Measurements from ENCODE around the gene DDX51. TPM values are rescaled to one million over a fixed set of nuclear protein-coding genes. Genes with fewer than 3 reads are reported as not detected.

Gene DDX51
- polyA plus RNA-seq, 3 donors = 15.2 to 25.7 (median 21.5) TPM

DNA sequence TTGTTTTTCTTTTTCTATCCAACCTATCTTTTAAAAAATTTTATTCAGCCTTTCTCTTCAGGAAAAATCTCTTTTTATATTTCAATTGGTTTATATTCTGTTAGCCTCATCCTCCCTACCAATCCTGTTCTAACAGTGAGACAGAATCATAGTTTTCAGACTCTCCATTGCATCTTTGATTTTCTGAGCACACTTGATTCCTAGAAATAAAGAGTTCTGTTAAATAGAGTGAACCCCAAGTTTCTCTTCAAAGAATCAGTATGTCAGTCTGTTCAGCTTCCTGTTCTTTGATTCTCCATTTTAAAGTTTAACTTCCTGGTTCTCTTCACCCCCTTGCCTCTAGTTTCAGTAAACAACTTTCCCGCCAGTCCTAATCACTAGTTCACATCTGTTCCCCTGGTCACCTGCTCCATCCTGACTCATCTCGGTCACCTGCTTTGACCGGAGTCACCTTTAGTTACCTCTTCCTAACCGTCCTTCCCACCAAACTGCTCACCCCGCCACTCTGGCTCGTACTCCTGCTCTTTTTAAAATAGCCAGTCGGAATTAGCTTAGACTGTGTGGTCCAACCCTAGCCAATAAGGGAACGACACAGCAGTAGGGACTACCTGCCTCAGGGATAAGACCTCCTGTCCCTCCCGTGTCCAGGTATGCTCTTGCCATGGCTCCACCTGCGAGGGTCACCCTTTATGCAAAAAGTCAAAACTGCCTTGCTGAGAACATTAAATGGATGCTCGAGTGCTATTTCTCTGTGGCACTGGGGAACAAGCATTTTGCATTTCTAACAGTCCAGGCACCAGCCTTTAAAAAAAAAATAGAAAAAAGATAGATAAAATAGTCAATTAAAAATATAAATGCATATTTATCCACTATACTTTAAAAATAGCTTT, 48.4 kb downstream of the DDX51 start:
- DNase-seq = no peak

DNA sequence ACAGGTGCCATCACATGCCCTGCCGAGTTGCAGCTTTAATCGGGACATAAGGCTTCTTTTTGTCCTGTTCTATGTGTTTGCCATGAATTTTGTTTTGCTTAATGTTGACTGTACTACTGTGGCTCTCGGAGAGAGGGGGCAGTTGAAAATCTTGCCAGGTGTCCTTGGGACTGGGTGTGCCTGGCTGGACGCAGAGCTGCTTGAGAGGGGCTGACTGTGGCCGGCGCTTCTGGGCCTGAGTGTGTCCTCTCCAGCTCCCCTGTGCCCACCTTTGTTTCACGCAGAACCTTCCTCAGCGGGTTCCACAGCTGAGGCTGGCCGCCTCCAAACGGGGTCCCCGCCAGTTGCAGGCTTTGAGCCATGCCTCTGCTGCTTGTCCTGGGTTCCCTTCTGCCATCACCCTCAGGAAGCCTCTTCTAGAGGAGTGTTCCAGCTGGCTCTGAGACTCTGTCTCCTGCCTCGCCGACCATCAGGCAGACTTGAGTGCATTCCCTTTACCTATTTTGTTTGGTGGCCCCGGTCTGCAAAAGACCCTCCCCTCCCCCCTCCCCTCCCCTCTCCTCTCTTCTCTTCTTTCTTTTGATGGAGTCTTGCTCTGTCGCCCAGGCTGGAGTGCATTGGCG, 49.7 kb downstream of the DDX51 start:
- no peak for DNase-seq

DNA sequence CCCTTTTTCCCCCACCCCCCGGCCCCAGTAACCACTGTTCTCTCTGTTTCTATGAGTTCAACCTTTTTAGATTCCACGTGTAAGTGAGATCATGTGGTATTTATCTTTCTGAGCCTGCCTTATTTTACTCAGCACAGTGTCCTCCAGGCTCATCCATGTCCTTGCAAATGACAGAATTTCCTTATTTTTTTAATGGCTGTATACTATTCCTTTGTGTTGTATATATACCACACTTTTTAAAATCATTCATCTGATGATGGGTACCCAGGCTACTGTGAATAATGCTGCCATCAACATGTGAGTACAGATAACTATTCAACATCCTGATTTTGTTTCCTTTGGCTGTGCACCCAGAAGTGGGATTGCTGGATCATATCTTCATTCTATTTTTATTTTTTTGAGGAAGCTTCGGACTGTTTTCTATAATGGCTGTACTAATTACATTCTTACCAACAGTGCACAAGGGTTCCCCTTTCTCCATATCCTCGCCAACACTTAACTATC, 54.7 kb downstream of the DDX51 start:
- DNase-seq = no peak

Other genes with a start within 250 kb of the DDX51 start
- gene ULK1, start 249.7 kb downstream of the DDX51 start, polyA plus RNA-seq (ENCODE audit: insufficient read length in 3 of 3) = 10 to 100 TPM; 34.0 to 45.6 (median 36.4) TPM
- 10 to 100 TPM; 19.1 to 25.1 (median 22.1) TPM for gene PUS1, start 215.0 kb downstream of the DDX51 start, polyA plus RNA-seq (ENCODE audit: insufficient read length in 3 of 3)
- gene EP400, start 194.4 kb downstream of the DDX51 start, polyA plus RNA-seq (ENCODE audit: insufficient read length in 3 of 3) = 10 to 100 TPM; 34.1 to 44.8 (median 43.1) TPM
- 10 to 100 TPM; 16.1 to 22.8 (median 21.0) TPM for gene NOC4L, start 138 bp upstream of the DDX51 start, polyA plus RNA-seq (ENCODE audit: insufficient read length in 3 of 3)
- gene GALNT9, start 185.3 kb upstream of the DDX51 start, polyA plus RNA-seq (ENCODE audit: insufficient read length in 3 of 3) = 10 to 100 TPM; 10.5 to 11.8 (median 11.3) TPM